HUES64 (cell line): Measurements from ENCODE around the gene INTS1.

Experiments
- H3K27ac ChIP-seq: 2 replicates; pipeline ENCODE4 v1.7.0; 2013; ENCODE audit warnings: low read depth, low read length, inconsistent platforms
- H3K27me3 ChIP-seq: 2 replicates; pipeline ENCODE4 v1.6.1; 2013; ENCODE audit warnings: mild to moderate bottlenecking, low read length; ENCODE audit not compliant: insufficient read depth
- H3K36me3 ChIP-seq: 2 replicates; pipeline ENCODE4 v1.6.1; 2013; ENCODE audit warnings: mild to moderate bottlenecking, low read length; ENCODE audit not compliant: insufficient read depth
- H3K4me1 ChIP-seq: 2 replicates; pipeline ENCODE4 v1.6.1; 2013; ENCODE audit warnings: mild to moderate bottlenecking, low read length, moderate library complexity; ENCODE audit not compliant: insufficient read depth
- H3K4me3 ChIP-seq: 2 replicates; pipeline ENCODE4 v1.5.1; 2013; ENCODE audit warnings: mild to moderate bottlenecking, low read length, moderate library complexity
- H3K9ac ChIP-seq: 2 replicates; pipeline ENCODE4 v1.6.1; 2013; ENCODE audit warnings: mild to moderate bottlenecking, low read depth, low read length
- H3K9me3 ChIP-seq: 2 replicates; pipeline ENCODE4 v1.6.1; 2013; ENCODE audit warnings: low read depth, low read length; ENCODE audit not compliant: insufficient read depth
- WGBS: fragments of 150-250, 120-280 bp; methylation state at CpG from one replicate; pipeline ENCODE4 v1.1.7; 2013; ENCODE audit warnings: missing lambda C conversion rate; 5-methylcytosine and 5-hydroxymethylcytosine counted together

Gene INTS1

DNA sequence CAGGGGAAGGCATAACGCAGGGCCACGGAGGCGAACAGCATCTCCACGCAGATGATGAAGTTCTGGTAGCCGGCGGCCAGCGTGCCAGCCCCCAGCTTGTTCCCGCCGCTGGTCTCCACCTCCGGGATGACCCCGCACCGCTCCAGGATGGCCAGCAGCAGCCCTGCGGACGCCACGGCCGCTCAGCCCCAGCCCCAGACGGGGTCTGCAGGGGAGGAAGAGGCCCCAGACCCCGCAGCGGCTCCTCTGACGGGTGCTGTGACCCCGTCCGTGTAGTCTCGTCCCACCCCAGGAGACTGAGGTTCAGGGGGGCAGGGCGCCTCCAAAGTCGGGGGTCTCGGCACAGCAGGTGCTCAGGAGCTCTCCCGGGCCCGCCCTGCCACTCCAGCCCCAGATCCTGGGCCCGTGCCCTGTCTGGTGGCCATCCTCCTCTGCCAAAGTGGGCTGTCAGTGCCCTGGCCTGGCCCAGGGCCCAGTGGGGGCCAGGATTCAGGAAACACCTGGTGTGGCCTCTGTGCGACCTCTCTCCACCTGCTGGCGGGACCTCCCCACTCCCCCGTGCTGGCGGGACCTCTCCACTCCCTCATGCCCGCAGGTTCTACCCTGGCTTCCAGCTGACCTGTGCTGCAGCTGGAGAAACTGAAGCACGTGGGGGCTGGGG, 43.7 kb upstream of the INTS1 start:
- 92% methylated on average over 35 of the region's 35 CpGs for WGBS
- H3K9ac ChIP-seq = no peak overlapping the region; the same call in 1 of the 2 replicates

DNA sequence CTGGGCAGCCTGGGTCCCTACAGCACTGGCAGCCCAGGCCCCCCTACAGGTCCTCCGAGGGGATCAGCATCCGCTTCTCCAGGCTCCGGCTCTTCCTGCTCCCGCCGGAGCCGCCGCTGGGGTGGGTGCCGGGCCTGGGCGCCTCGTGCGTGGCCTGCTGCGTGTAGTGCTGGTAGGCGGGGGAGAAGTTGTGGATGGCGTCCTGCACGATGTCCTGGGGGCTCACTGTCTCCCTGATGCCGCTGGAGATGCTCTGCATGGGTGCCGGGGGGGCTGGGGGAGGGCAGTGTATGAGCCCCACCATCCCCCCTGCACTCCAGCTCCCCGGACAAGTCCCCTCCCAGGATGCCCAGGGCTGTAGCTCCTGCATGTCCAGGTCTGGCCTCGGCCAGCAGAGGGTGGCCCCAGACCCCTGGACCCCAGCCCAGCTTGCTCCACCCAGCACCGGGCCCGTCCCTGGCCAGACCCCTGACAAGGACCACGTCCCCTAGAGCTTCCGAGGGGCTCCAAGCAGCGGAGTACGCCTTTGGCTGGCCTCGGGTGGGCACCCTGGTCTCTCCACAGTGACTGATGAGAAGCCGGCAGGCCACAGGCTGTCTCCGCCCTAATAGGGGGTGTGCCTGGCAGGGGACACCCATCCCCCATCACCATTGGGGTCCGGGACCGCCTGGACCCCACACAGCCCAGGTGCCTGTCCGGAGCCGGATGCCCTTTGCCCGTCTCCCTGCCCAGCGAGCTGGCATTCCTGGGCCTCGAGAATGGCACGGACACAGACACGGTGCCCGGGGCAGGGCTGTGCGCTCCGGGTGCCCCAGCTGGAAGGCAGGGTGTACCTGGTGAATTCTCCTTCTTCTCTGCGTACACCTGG, 43.0 kb upstream of the INTS1 start:
- no peaks in the 10 kb centered on the region for H3K4me1 ChIP-seq
- no peaks in the 10 kb centered on the region for H3K27me3 ChIP-seq
- H3K4me3 ChIP-seq = no peak overlapping the region
- no peak overlapping the region for H3K27ac ChIP-seq
- H3K9ac ChIP-seq = no peak overlapping the region; the same call in 1 of the 2 replicates
- WGBS = 93% methylated on average over 41 of the region's 41 CpGs
- no peaks in the 10 kb centered on the region for H3K9me3 ChIP-seq
- 0 out of 2 replicates have a peak, but pooled peaks cover 4% of the 10 kb centered on the region for H3K36me3 ChIP-seq

More for the DNA sequence above, 43.7 kb upstream of the INTS1 start:
- no peaks in the 10 kb centered on the region for H3K27me3 ChIP-seq
- no peaks in the 10 kb centered on the region for H3K9me3 ChIP-seq
- no peak overlapping the region for H3K27ac ChIP-seq
- no peaks in the 10 kb centered on the region for H3K36me3 ChIP-seq
- H3K4me1 ChIP-seq = no peaks in the 10 kb centered on the region
- H3K4me3 ChIP-seq = no peak overlapping the region

DNA sequence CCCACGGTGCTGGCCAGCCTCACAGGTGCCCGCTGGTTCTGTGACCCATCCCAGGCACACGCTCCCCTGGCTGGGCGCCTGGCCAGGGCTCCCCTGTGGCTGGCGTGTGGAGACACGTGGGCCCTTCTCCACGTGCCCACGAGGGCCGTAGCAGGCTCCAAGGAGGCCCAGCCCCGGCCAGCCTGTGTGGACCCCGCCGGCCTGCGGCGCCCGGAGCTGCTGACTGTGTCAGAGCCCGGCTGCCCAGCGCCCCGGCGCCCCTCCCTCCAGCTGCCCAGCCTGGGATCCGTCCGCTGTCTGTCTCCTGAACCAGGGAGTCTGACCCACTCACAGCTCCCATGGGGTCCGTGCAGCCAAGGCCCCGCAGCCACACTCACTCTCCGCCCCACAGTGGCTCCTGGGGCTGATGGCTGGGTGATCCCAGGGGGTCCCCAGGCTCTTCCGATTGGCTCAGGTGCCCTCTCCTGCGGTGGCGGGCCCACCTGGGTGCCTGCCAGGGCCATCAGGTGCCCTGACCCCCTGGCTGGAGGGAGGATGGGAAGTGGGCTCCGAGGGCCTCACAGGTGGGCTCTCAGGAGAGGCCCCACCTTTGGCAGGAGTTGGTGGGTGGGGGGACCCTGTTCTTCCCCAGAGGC, 42.2 kb upstream of the INTS1 start:
- Histone ChIP-seq H3K27me3 (no peaks in the 10 kb centered on the region), H3K4me3 (no peak overlapping the region), H3K9me3 (no peaks in the 10 kb centered on the region), H3K4me1 (no peaks in the 10 kb centered on the region), H3K36me3 (peaks cover 9% of the 10 kb centered on the region; the same call in 1 of the 2 replicates), H3K27ac (no peak overlapping the region), H3K9ac (no peak overlapping the region)
- WGBS = 94% methylated on average over 28 of the region's 28 CpGs

- no peaks in the 10 kb centered on the region for H3K9me3 ChIP-seq
- no peak overlapping the region for H3K4me3 ChIP-seq
- no peaks in the 10 kb centered on the region for H3K27me3 ChIP-seq
- H3K27ac ChIP-seq = no peak overlapping the region
- WGBS = 90% methylated on average over 40 of the region's 40 CpGs
- peaks cover 17% of the 10 kb centered on the region for H3K36me3 ChIP-seq
- H3K4me1 ChIP-seq = no peaks in the 10 kb centered on the region
- no peak overlapping the region for H3K9ac ChIP-seq
Measured at GRCh38 chr7:1545417-1546246, 41.4 kb upstream of the INTS1 start.

DNA sequence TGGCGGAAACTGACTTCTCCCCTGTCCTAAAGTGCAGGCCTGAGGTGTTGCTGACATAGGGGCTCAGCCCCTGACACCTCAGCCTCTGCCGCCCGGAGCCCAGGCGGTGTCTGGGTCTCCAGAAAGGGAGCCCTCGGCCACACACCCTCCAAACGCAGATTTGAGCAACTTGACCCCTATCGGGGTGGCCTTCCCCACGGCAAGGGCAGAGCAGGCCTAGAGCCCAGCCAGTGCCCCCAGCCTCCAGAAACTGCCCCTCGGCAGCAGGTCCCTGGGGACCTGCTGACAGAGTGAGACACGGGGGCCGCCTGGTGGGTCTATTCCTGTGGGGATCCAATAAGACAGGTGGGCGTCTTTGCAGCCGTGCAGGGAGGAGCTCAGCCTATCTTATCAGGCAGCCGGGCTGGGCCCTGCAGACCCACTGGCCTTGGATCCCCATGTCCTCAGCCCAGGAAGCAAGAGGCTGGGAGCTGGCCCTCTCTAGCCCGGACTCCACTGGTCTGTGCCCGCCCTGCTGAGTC, 40.8 kb upstream of the INTS1 start:
- Histone ChIP-seq H3K27me3 (no peaks in the 10 kb centered on the region), H3K4me1 (no peaks in the 10 kb centered on the region), H3K9me3 (no peaks in the 10 kb centered on the region), H3K4me3 (no peak overlapping the region), H3K27ac (no peak overlapping the region), H3K36me3 (peaks cover 21% of the 10 kb centered on the region), H3K9ac (no peak overlapping the region)
- 93% methylated on average over 16 of the region's 16 CpGs for WGBS

- WGBS = 89% methylated on average over 41 of the region's 41 CpGs
- H3K27ac ChIP-seq = no peak overlapping the region
- peaks cover 27% of the 10 kb centered on the region for H3K36me3 ChIP-seq
- H3K4me1 ChIP-seq = no peaks in the 10 kb centered on the region
- no peak overlapping the region for H3K4me3 ChIP-seq
- H3K9me3 ChIP-seq = no peaks in the 10 kb centered on the region
- H3K27me3 ChIP-seq = no peaks in the 10 kb centered on the region
- no peak overlapping the region for H3K9ac ChIP-seq
Measured at GRCh38 chr7:1544178-1544895, 40.1 kb upstream of the INTS1 start.

DNA sequence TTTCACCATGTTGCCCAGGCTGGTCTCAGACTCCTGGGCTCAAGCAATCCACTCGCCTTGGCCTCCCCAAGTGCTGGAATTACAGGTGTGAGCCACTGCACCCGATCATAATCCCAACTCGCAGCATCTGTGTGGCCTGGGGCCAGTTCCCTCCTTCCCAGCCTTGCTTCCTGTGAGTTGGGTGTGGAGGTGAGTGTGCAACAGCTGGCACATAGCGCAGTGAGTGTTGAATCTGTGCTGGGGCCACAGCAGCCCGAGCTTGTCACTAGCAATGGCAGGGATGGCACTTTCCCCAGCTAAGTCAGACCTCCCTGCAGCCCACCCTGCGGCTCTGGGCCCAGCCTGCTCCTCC, 39.6 kb upstream of the INTS1 start:
- Histone ChIP-seq H3K36me3 (peaks cover 30% of the 10 kb centered on the region), H3K4me3 (no peak overlapping the region), H3K9ac (no peak overlapping the region), H3K9me3 (no peaks in the 10 kb centered on the region), H3K27me3 (no peaks in the 10 kb centered on the region), H3K27ac (no peak overlapping the region), H3K4me1 (no peaks in the 10 kb centered on the region)
- WGBS = 96% methylated on average over 6 of the region's 6 CpGs

GRCh38 chr7:1542841-1543747, 38.9 kb upstream of the INTS1 start:
- H3K9me3 ChIP-seq = no peaks in the 10 kb centered on the region
- H3K4me3 ChIP-seq = no peak overlapping the region
- no peaks in the 10 kb centered on the region for H3K27me3 ChIP-seq
- H3K4me1 ChIP-seq = no peaks in the 10 kb centered on the region
- WGBS = 95% methylated on average over 38 of the region's 38 CpGs
- peaks cover 30% of the 10 kb centered on the region for H3K36me3 ChIP-seq
- H3K27ac ChIP-seq = no peak overlapping the region
- H3K9ac ChIP-seq = no peak overlapping the region

GRCh38 chr7:1542329-1542728, 38.1 kb upstream of the INTS1 start:
- H3K9ac ChIP-seq = no peak overlapping the region
- H3K9me3 ChIP-seq = no peaks in the 10 kb centered on the region
- H3K4me1 ChIP-seq = 0 out of 2 replicates have a peak, but pooled peaks cover 5% of the 10 kb centered on the region
- H3K36me3 ChIP-seq = peaks cover 30% of the 10 kb centered on the region
- H3K4me3 ChIP-seq = no peak overlapping the region
- no peaks in the 10 kb centered on the region for H3K27me3 ChIP-seq
- no peak overlapping the region for H3K27ac ChIP-seq
- WGBS = 97% methylated on average over 21 of the region's 21 CpGs
